SH-SY5Y (cell line): ENCODE measurements around the gene TMEM37.

Experiments
- GATA2 ChIP-seq: IDR thresholded peaks from 2 replicates; pipeline ENCODE4 v1.6.1; 2011; ENCODE audit warnings: mild to moderate bottlenecking, low read depth, low read length
- GATA3 ChIP-seq: IDR thresholded peaks from 2 replicates; pipeline ENCODE4 v1.6.1; 2011; ENCODE audit warnings: low read depth, mild to moderate bottlenecking, low read length, moderate library complexity

The TMEM37 gene

DNA sequence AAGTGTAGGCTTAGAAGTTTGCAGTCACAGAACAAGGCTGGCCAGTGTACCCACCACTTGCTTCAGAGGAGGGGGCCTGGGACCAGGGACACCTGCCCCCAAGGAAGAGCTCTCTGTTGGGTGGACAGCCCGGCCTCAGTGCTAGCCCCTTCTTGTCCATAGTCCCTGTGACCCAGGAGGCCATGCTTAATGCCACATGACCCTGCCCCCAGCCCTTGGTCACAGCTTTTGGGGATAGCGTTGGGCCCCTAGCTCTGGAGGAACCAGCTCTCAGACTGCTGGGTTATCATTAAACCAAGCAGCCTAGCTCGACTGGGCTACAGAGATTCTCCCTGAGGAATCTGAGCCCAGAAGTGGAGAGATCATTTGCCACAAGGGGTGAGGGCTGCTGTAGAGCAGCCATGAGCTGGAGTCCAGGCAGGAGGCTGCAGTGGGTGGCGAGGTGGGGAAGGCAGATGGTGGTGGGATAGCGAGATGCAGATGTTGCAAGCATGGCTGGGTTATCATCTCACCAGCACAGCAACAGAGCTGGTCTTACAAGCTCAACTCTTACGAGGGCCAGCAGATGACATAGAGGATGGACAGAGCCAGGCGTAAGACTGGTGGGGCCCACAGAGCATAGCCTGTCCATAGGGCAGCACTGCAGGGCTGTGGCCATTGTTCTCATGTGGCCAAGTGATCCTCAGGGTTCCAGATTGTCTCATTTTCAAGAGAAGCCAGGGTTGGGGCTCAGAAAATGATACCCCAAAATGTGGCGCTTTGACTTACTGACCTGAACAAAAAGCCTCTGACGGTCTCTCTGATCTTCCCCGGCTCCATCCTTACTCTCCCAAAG is 7.2 kb upstream of the TMEM37 start:
- TF ChIP-seq GATA2 (no peak), GATA3 (no peak)

- TF ChIP-seq GATA2 (no peak), GATA3 (no peak)
Measured at GRCh38 chr2:119425119-119425405, 6.6 kb upstream of the TMEM37 start.

- TF ChIP-seq GATA3 (no peak), GATA2 (no peak)
Measured at GRCh38 chr2:119425620-119426395, 5.8 kb upstream of the TMEM37 start.

GRCh38 chr2:119426396-119426675 is 5.3 kb upstream of the TMEM37 start:
- no peak for TF ChIP-seq GATA3
- no peak for TF ChIP-seq GATA2

DNA sequence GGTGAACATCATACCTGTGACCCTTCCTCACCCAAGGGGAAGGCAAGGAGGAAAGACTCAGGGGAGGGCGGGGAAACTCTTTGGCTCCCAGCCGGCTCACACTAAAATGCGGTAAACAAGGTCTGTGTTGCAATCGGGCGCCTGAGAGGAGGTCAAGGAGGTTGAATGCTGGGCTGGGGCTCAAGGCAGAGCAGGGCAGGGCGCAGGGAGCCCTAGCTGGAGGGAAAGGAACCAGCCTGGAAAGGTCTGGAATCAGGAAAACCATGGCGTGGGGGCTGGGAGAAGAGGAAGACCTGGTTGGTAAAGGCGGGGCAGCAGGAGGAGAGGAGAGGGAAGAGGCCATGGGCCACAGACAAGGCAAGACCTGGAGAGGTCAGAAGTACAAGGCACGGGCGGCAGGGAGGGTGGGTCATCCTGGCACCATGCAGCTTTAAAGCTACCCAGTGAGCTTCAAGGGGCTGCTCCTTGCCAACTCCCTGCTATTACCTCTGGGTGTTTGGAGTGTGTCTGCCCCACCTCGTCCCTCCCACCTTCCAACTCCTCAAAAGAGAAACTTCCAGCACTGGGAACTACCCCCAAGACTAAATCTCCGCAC is 4.8 kb upstream of the TMEM37 start:
- TF ChIP-seq GATA3 (no peak), GATA2 (no peak)

DNA sequence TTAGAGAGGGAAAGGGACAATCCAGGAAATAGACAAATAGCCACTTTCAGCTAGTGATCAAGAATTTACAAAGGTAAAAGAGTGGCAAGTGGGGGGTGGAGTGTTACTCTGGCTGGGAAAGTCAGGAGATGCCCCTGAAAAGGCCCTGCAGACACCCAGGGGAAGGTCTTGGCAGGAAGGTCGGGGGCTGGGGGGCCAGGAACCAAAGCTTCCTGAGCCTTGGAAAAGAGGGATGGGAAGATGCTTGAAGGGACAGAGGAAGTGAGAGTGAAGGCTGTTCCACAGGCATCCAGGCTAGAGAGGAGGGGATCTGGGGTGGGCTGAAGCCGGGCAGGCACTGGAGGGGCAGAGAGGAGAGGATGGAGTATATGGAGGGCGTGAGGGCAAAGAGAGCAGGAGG is 3.9 kb upstream of the TMEM37 start:
- TF ChIP-seq GATA3: no peak

GRCh38 chr2:119428488-119429224 is 3.0 kb upstream of the TMEM37 start:
- no peak for TF ChIP-seq GATA2
- no peak for TF ChIP-seq GATA3

DNA sequence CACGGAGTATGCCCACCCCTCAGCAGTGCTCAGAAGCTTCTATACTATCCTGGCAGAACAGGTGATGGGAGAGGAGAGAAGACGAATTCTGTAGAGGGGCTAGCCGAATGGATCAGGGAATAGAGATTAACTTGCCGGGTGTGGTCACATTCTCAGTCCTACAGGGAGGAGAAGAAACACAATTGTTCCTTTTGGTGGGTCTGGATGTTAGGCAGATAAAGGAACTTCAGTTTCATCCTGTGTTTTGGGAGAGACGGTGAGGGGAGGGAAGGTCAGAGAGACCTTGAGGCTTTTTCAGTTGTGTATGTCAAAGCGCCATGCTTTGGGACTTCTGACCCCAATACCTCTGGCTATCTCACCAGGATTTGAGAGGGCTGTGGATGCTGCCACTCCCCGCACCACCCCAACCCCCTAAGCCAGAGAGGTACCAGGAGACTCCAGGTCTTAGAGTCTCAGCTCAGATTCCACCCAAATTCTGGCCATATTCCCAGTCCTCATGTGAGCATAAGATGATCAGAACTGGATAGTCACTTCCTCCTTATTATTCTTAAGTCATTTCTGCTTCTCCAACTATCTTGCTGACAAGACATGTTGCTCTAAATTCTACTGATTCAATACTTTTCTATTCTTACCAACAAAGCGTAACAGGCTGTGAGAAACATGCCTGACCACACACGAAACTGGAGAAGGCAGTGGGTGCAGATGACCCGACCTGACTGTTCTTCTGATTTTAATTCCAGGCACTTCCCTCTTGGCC is 2.3 kb upstream of the TMEM37 start:
- TF ChIP-seq GATA3: no peak
- no peak for TF ChIP-seq GATA2

- TF ChIP-seq GATA2: no peak
- TF ChIP-seq GATA3: no peak
Measured at GRCh38 chr2:119430023-119430498, 1.6 kb upstream of the TMEM37 start.

- TF ChIP-seq GATA3: no peak
- no peak for TF ChIP-seq GATA2
Measured at GRCh38 chr2:119431976-119432850, 559 bp downstream of the TMEM37 start.

- no peak for TF ChIP-seq GATA3
- TF ChIP-seq GATA2: no peak
Measured at GRCh38 chr2:119432851-119433522, 1.3 kb downstream of the TMEM37 start.

GRCh38 chr2:119433636-119434327 is 2.1 kb downstream of the TMEM37 start:
- no peak for TF ChIP-seq GATA3
- TF ChIP-seq GATA2: no peak
